Measurements from ENCODE around the gene PDE6C. TPM values are rescaled to one million over a fixed set of nuclear protein-coding genes. Genes with fewer than 3 reads are reported as not detected.

PDE6C gene
- total RNA-seq (2014; rRNA removed; shearing (Covaris generic)) = not detected in 2 replicates

DNA sequence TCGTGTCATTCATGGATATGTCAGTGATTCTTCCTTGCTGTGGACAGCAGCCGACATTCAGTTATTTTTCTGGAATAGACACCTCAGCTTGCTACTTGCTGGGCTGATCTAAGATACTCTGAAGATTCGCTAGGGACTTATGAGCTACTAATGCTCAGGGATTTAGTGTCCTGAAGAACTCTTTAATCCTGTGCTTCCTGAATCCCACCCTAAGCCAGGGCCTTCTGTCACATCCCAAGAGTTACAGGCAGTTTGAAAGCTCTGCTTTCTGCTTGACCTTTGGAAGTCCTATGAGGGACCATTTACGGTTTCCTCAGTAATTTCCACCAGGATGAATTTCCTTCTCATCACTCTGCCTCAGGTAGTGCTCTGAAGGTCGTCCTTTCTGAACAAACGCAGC lies at the start of gene PDE6C:
Gene PDE6C (plus strand): TSS at position 227 of the 400 bp plus-strand sequence. CDS start 189 bp downstream, outside the sequence.
- no peak within 1 kb of the TSS for H3K4me3 ChIP-seq (ENCODE audit: insufficient read depth, low read depth, low read length)
- DNase-seq = no peak
- H3K27me3 ChIP-seq (ENCODE audit: control insufficient read depth, insufficient read depth, low read length) = no peaks in the 10 kb centered on the region
- no peaks in the 10 kb centered on the region for H3K36me3 ChIP-seq (replicated peaks; ENCODE audit: control insufficient read depth, insufficient read depth, low read length)

DNA sequence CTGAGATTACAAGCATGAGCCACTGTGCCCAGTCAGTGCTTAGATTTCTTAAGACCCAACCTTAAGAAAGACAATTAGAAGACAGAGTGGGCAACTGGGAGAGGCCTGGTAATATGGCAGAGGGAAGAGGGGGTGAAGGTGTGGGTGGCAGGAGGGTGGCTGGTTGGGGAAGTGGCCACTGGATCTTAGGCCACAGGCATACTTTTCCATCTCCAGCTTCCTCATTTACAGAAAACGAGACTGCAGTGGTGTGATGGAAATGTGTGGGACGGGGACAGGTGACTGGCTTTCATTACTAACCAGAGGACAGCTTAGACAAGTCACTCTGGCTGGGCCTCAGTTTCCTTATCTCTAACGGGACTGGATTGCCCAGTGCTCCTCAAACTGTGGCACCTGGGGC lies 46.9 kb upstream of the PDE6C start:
- Histone ChIP-seq H3K4me3 (ENCODE audit: insufficient read depth, low read depth, low read length) (no peak overlapping the region), H3K36me3 (replicated peaks; ENCODE audit: control insufficient read depth, insufficient read depth, low read length) (no peaks in the 10 kb centered on the region), H3K27me3 (ENCODE audit: control insufficient read depth, insufficient read depth, low read length) (peaks cover 60% of the 10 kb centered on the region)
- no peak for DNase-seq

DNA sequence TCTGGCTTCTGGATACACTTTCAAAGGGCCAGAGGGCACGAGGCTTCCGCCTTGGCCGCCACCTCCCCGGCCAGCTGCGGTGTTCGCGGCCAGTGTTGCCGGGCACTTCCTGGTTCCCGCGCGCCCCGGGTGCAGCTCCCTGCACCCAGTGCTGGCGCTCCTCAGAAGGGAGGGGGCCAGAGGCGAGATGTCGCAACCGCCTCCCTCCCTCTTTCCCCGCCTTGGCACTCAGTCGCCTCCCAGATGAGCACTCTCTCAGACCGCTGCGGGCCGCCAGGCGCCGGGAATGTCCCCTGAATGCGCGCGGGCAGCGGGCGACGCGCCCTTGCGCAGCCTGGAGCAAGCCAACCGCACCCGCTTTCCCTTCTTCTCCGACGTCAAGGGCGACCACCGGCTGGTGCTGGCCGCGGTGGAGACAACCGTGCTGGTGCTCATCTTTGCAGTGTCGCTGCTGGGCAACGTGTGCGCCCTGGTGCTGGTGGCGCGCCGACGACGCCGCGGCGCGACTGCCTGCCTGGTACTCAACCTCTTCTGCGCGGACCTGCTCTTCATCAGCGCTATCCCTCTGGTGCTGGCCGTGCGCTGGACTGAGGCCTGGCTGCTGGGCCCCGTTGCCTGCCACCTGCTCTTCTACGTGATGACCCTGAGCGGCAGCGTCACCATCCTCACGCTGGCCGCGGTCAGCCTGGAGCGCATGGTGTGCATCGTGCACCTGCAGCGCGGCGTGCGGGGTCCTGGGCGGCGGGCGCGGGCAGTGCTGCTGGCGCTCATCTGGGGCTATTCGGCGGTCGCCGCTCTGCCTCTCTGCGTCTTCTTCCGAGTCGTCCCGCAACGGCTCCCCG lies 45.7 kb upstream of the PDE6C start, which contains the start of gene FFAR4:
Gene FFAR4 (plus strand): TSS at position 231 of the 842 bp plus-strand sequence. CDS start 56 bp downstream, at position 287.
- H3K4me3 ChIP-seq (ENCODE audit: insufficient read depth, low read depth, low read length) = peak within 1 kb of the TSS; percentile 49
- peak; percentile 86 for DNase-seq
- no peaks in the 10 kb centered on the region for H3K36me3 ChIP-seq (replicated peaks; ENCODE audit: control insufficient read depth, insufficient read depth, low read length)
- H3K27me3 ChIP-seq (ENCODE audit: control insufficient read depth, insufficient read depth, low read length) = peaks cover 71% of the 10 kb centered on the region

DNA sequence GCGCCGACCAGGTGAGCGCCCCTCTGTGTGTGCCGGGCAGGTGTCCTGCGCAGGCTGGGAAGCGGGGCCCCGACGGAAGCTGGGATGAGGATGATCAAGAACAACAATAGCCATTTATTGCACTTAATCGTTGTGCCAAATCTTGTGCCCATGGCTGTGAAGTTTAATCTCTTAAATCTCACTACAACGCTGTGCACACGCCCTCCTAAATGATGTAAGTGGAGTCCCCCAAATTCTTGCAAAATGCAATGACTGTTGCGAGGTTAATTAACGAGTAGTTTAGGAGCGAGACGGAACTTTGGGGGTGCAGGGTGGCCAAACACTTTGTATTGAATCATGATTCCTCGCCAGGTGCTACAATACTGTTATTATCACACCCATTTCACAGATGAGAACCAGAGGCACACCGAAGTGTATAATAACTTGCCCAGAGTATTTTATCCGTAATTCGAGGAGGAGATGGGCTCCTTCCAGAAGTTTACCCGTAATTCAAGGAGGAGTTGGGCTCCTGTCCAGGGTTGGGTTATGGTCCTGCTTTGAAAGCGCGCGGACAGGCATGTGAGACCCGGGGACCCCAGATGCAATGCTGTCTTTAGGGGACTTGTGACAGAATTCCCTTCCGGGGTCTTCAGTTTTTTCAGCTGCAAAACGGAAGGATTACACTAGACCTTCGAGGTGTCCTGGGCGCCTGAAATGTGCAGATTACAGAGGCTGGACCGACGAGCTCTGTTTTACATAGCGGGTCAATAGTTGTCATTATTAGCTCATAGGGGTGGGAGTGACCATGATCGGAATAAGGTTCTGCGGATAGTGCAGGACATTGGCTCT lies 44.8 kb upstream of the PDE6C start:
- DNase-seq = peak; percentile 25
- Histone ChIP-seq H3K36me3 (replicated peaks; ENCODE audit: control insufficient read depth, insufficient read depth, low read length) (no peaks in the 10 kb centered on the region), H3K4me3 (ENCODE audit: insufficient read depth, low read depth, low read length) (peak overlapping the region; percentile 49), H3K27me3 (ENCODE audit: control insufficient read depth, insufficient read depth, low read length) (peaks cover 74% of the 10 kb centered on the region)

DNA sequence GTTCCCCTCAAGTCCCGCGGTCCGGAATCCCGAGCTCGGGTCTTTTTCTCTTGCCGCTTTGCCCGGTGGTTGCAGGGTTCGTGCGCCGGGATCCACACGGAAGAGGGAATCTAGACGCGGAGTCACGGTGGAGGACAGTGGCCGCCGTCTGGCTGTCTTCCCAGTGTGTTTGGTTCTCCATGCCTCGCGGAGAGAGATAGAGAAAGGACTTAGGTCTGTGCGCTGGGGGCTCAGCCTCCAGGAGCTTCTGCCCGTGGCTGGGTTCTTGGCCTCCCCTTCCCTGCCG lies 44.3 kb upstream of the PDE6C start:
- Histone ChIP-seq H3K27me3 (ENCODE audit: control insufficient read depth, insufficient read depth, low read length) (peaks cover 79% of the 10 kb centered on the region), H3K36me3 (replicated peaks; ENCODE audit: control insufficient read depth, insufficient read depth, low read length) (no peaks in the 10 kb centered on the region), H3K4me3 (ENCODE audit: insufficient read depth, low read depth, low read length) (no peak overlapping the region)
- DNase-seq = peak; percentile 51

DNA sequence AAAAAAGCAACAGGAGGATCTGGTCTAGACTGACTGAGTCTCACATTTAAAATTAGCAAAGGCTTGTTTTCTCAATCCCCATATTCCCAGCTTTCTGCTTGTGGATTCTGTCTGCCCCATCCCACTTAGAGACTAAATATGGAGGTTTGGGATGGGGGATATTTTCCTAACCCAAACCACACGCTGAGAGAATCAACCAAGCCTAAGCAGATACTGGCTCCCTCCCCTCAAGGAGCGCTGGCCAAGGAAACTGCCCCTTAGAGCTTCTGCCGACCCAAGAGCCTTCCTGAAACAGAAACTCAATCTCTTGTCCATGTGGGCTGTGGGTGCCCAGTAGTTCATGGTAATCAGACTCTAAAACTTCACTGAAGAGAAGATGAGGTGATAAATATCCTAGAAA lies 42.0 kb upstream of the PDE6C start:
- Histone ChIP-seq H3K36me3 (replicated peaks; ENCODE audit: control insufficient read depth, insufficient read depth, low read length) (no peaks in the 10 kb centered on the region), H3K4me3 (ENCODE audit: insufficient read depth, low read depth, low read length) (no peak overlapping the region), H3K27me3 (ENCODE audit: control insufficient read depth, insufficient read depth, low read length) (peaks cover 67% of the 10 kb centered on the region)
- DNase-seq = no peak

DNA sequence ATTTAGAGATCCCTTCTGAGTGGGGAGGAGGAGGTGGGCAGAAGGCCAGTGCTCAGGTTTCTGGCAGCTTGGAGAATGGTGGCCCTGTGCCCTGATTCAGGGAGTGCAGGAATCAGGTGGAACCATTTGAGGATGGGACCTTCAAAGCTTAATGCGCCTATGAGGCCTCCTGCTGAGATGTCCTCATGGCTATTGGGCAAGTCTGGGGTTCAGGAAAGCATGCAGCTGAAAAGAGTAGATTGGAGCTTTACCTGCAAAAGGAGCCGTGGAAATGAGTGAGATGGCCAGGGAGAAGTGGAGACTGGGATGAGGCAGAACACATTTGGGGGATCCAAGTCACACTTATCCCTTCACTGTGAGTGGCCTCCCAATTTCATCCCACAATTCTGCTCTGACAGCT lies 39.7 kb upstream of the PDE6C start:
- no peak for DNase-seq
- Histone ChIP-seq H3K4me3 (ENCODE audit: insufficient read depth, low read depth, low read length) (no peak overlapping the region), H3K36me3 (replicated peaks; ENCODE audit: control insufficient read depth, insufficient read depth, low read length) (no peaks in the 10 kb centered on the region), H3K27me3 (ENCODE audit: control insufficient read depth, insufficient read depth, low read length) (peaks cover 45% of the 10 kb centered on the region)

DNA sequence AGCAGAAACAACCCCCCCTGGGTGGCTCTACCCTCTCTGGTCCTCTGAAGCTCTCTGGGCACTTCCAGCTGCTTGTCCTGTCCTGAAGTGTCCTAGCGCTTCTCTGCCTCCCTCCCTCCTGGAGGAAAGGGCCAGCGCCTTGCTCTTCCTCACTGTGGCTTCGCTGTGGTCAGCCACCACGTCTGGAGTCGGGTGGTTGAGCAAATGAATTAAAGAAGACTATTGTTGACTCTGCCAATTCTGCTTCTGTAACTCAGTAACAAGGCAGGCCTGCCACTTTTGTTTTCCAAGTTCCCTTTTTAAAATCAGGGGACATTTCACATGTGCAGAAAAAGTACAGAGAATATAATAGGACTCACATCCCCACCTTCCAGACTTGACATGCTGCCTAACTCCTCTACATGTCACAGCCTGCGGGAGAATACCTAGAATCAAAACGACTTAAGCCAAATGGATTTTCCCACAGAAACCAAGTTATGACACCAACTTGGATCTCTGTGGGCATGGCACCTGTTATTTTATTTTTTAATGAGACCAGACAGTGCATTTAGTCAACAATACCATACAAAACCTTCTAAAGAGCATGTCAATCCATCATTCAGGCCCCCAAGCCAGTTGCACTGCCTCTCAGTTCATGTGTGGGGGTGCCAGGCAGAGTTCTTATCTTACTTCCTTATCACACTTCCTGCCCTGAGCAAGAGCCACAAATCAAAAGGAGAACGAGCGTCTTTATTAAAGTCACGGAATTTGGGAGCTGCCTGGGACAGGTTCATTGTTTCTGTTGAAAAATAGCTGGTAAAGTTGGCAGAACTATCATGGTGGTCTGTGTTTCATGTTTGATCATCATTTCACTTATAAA lies 39.1 kb upstream of the PDE6C start:
- peaks cover 38% of the 10 kb centered on the region for H3K27me3 ChIP-seq (ENCODE audit: control insufficient read depth, insufficient read depth, low read length)
- DNase-seq = no peak
- H3K36me3 ChIP-seq (replicated peaks; ENCODE audit: control insufficient read depth, insufficient read depth, low read length) = no peaks in the 10 kb centered on the region
- H3K4me3 ChIP-seq (ENCODE audit: insufficient read depth, low read depth, low read length) = no peak overlapping the region

DNA sequence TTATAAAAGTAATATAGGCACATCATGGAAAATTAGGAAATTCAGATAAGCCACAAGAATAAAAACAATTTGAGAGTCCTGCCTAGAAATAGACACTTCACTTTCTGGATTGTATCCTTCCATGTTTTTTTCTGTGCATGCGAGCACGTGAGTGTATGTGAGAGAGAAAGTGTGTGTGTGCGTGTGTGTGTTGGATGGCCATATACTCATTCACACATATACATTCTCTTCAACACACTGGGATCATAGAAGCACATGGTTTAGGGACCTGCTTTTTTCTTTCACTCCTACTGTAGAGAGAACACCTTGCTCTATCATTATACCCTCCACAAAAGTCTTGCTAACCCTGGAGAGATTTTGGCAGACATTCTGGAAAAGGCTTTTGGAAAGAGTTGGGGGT lies 38.4 kb upstream of the PDE6C start:
- Histone ChIP-seq H3K27me3 (ENCODE audit: control insufficient read depth, insufficient read depth, low read length) (peaks cover 32% of the 10 kb centered on the region), H3K36me3 (replicated peaks; ENCODE audit: control insufficient read depth, insufficient read depth, low read length) (no peaks in the 10 kb centered on the region), H3K4me3 (ENCODE audit: insufficient read depth, low read depth, low read length) (no peak overlapping the region)
- DNase-seq = no peak

DNA sequence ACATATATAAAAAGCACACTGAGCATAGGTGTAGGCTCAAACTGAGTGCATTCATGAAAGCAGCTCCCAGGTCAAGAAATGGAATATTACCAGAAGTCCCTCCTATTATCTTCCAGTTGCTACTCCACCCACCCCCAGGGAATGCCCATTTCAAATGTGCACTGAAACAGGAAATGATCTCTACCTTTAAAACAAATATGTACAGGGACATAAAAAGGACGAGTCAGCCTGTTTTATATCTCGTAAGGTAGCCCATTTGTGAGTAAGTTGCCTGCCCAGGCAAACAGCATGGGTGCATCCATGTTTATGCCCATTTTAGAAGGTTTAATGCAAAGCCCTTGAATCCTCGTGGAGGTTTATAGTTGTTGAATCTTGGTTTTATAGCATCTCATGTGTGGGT lies 35.4 kb upstream of the PDE6C start:
- Histone ChIP-seq H3K4me3 (ENCODE audit: insufficient read depth, low read depth, low read length) (no peak overlapping the region), H3K27me3 (ENCODE audit: control insufficient read depth, insufficient read depth, low read length) (peaks cover 10% of the 10 kb centered on the region; the same call in 1 of the 2 replicates), H3K36me3 (replicated peaks; ENCODE audit: control insufficient read depth, insufficient read depth, low read length) (no peaks in the 10 kb centered on the region)
- DNase-seq = no peak

DNA sequence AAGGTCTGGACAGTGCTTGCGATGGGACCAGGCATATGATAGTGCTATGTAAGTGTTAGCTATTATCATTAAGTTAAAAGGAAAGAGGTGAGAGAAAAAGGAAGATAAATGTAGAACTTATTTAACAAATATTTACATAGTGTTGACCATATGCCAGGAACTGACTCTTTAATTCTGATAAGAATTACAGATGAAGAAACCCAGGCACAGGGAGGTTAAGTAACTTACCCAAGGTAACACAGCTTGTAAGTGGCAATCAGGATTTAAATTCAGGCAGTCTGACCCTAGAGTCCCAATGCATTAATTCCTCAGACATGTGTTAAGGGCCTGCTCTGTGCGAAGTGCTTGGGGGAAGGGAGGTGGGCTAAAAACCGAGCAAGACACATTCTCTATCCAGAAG lies 34.8 kb upstream of the PDE6C start:
- Histone ChIP-seq H3K27me3 (ENCODE audit: control insufficient read depth, insufficient read depth, low read length) (peaks cover 4% of the 10 kb centered on the region; the same call in 1 of the 2 replicates), H3K36me3 (replicated peaks; ENCODE audit: control insufficient read depth, insufficient read depth, low read length) (no peaks in the 10 kb centered on the region), H3K4me3 (ENCODE audit: insufficient read depth, low read depth, low read length) (no peak overlapping the region)
- no peak for DNase-seq

DNA sequence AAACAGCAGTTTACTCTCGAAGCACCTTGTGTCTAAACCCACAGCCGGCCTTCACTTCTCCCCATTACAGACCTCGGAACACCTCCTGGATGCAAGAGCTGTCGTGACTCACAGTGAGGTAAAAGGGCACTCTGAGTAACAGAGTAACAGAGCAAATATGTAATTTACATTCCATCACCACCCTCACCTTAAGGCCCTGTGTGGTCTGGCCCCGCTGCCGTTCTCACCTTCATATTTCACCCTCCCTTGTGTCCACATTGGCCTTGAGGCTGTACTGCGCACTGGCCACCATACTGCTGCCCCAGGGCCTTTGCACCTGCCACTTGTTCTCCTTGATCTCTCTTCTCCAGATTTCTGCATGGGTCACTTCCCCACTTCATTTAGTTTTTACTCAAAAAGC lies 33.2 kb upstream of the PDE6C start:
- Histone ChIP-seq H3K4me3 (ENCODE audit: insufficient read depth, low read depth, low read length) (no peak overlapping the region), H3K36me3 (replicated peaks; ENCODE audit: control insufficient read depth, insufficient read depth, low read length) (no peaks in the 10 kb centered on the region), H3K27me3 (ENCODE audit: control insufficient read depth, insufficient read depth, low read length) (no peaks in the 10 kb centered on the region)
- DNase-seq = no peak

DNA sequence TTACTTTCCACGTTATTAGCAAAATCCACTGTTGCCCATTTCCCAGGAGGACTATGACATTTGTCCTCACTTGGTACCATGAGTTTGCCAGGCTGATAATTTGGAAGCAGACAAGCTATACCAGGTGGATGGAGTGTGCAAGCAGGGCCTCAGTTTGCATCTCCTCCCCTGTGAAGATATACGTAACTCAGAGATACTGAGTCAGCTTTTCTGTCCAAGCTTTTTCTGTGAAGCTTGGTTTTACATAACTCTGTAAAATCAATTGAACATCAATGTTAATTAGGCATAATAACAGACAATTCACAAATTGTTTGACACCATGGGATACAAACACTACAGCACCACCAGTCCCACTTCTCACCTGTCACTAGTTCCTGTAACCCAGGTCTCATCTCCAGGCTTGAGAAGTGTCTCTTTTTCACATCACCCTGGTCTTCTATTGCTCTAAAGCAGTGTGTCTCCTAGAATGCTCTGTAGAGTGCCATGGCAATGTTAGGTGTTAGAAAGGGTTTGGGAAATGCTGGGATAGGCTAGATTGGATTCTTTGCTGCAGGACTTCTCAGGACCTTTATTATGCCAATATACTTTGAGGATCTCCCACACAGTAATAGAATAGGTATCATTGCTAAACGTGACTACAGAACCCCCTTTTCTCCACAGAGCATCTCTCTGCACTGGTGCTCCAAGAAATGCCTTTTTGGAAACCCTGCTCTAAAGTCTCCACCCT lies 32.2 kb upstream of the PDE6C start:
- no peaks in the 10 kb centered on the region for H3K36me3 ChIP-seq (replicated peaks; ENCODE audit: control insufficient read depth, insufficient read depth, low read length)
- DNase-seq = no peak
- H3K4me3 ChIP-seq (ENCODE audit: insufficient read depth, low read depth, low read length) = no peak overlapping the region
- no peaks in the 10 kb centered on the region for H3K27me3 ChIP-seq (ENCODE audit: control insufficient read depth, insufficient read depth, low read length)

DNA sequence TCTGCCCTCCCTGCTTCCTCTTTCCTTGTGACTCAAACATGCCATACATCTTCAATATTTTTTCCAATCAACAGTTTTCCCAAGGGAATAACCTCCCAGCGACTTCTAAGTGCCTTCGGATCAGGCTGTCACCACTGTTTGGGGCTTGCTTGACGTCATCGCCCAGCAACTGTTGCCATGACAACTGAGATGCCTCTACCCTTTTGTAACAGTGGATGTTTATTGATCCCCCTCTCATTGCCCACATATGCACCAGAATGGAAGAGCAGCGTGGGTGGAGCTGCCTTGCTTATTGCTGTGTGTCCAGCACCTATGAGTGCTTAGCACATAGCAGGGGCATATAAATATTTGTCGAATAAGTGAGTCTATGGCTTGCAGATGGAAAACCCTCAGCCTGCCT lies 31.5 kb upstream of the PDE6C start:
- peak; percentile 59 for DNase-seq
- no peaks in the 10 kb centered on the region for H3K27me3 ChIP-seq (ENCODE audit: control insufficient read depth, insufficient read depth, low read length)
- no peak overlapping the region for H3K4me3 ChIP-seq (ENCODE audit: insufficient read depth, low read depth, low read length)
- no peaks in the 10 kb centered on the region for H3K36me3 ChIP-seq (replicated peaks; ENCODE audit: control insufficient read depth, insufficient read depth, low read length)

Measured in H7 (cell line).